Measurements from ENCODE around the gene GTF3C2. TPM values are rescaled to one million over a fixed set of nuclear protein-coding genes. Genes with fewer than 3 reads are reported as not detected.

The GTF3C2 gene
- total and polyA plus RNA-seq, 10 donors: 27.5 to 73.8 (median 61.2) TPM

GRCh38 chr2:27280826-27281225 lies 75.7 kb downstream of the GTF3C2 start:
- DNase-seq: no peak
- WGBS, 5 donors: 58 to 81% (median 70%) methylated on average over 3 of the region's 3 CpGs
- Histone ChIP-seq H3K27me3 (replicated peaks in 1 of 7) (peaks cover 0 to 19% (median 0%) of the 10 kb centered on the region in 7 donors), H3K36me3 (no peaks in the 10 kb centered on the region), H3K9me3 (no peaks in the 10 kb centered on the region), H3K4me3 (no peak overlapping the region), H3K4me1 (peaks cover 5 to 10% (median 8%) of the 10 kb centered on the region in 6 donors), H3K27ac (no peak overlapping the region)
- TF ChIP-seq CTCF (IDR thresholded peaks at IDR 0.05 in 8 of 11, conservative IDR thresholded peaks at IDR 0.05 in 3 of 11): no peak
- no peak for TF ChIP-seq POLR2A (IDR thresholded peaks at IDR 0.05)
- TF ChIP-seq POLR2AphosphoS5 (IDR thresholded peaks at IDR 0.05): no peak
- intact Hi-C loops (cut with DNase I; ENCODE audit: low total_unique reads): no loop called here

GRCh38 chr2:27278010-27278409 lies 78.6 kb downstream of the GTF3C2 start:
- 63 to 78% (median 73%) methylated on average over 1 of the region's 1 CpG for WGBS, 5 donors
- no peak for DNase-seq
- H3K27me3 ChIP-seq (replicated peaks in 1 of 7): peaks cover 0 to 18% (median 0%) of the 10 kb centered on the region in 7 donors
- H3K36me3 ChIP-seq: no peaks in the 10 kb centered on the region
- no peak overlapping the region for H3K27ac ChIP-seq
- TF ChIP-seq POLR2A (IDR thresholded peaks at IDR 0.05): no peak
- no peak for TF ChIP-seq POLR2AphosphoS5 (IDR thresholded peaks at IDR 0.05)
- TF ChIP-seq CTCF (IDR thresholded peaks at IDR 0.05 in 8 of 11, conservative IDR thresholded peaks at IDR 0.05 in 3 of 11): no peak
- H3K4me3 ChIP-seq: no peak overlapping the region
- peaks cover 5 to 10% (median 8%) of the 10 kb centered on the region in 6 donors for H3K4me1 ChIP-seq
- intact Hi-C loops (cut with DNase I; ENCODE audit: low total_unique reads): loop anchor here (5.0 to 10.0 kb wide), 2 partner anchors 181 to 313 kb away; no protein-coding TSS in a partner anchor
- no peaks in the 10 kb centered on the region for H3K9me3 ChIP-seq

Other genes starting within 250 kb of the GTF3C2 start
- under 1 TPM in 4 of 7 donors, not detected in 3; 0.27 to 0.82 (median 0.47) TPM for gene CGREF1, start 237.6 kb downstream of the GTF3C2 start, total RNA-seq
- under 1 TPM; 0.17 to 0.61 (median 0.42) TPM for gene CGREF1, start 237.6 kb downstream of the GTF3C2 start, polyA plus RNA-seq
- 1 to 10 TPM in 1 of 7 donors, under 1 TPM in 5, not detected in 1; 0.38 to 1.6 (median 0.58) TPM for gene ABHD1, start 232.9 kb downstream of the GTF3C2 start, total RNA-seq
- under 1 TPM; 0.42 to 0.80 (median 0.71) TPM for gene ABHD1, start 232.9 kb downstream of the GTF3C2 start, polyA plus RNA-seq
- gene PREB, start 222.1 kb downstream of the GTF3C2 start, total RNA-seq: 10 to 100 TPM; 43.9 to 75.0 (median 50.2) TPM
- gene PREB, start 222.1 kb downstream of the GTF3C2 start, polyA plus RNA-seq: 10 to 100 TPM; 42.8 to 56.0 (median 44.3) TPM
- gene PRR30, start 217.4 kb downstream of the GTF3C2 start, total RNA-seq: not detected
- gene PRR30, start 217.4 kb downstream of the GTF3C2 start, polyA plus RNA-seq: not detected
- gene TCF23, start 207.8 kb downstream of the GTF3C2 start, total RNA-seq: 10 to 100 TPM in 1 of 7 donors, 1 to 10 TPM in 6; 1.8 to 14.8 (median 3.2) TPM
- under 1 TPM; 0.27 to 0.93 (median 0.30) TPM for gene TCF23, start 207.8 kb downstream of the GTF3C2 start, polyA plus RNA-seq
- 100 to 1,000 TPM in 3 of 7 donors, 10 to 100 TPM in 4; 59.2 to 300 (median 92.8) TPM for gene ATRAID, start 144.7 kb downstream of the GTF3C2 start, total RNA-seq
- 100 to 1,000 TPM in 2 of 3 donors, 10 to 100 TPM in 1; 85.1 to 131 (median 116) TPM for gene ATRAID, start 144.7 kb downstream of the GTF3C2 start, polyA plus RNA-seq
- gene SLC5A6, start 144.5 kb downstream of the GTF3C2 start, total RNA-seq: 10 to 100 TPM; 19.4 to 33.3 (median 23.2) TPM
- gene SLC5A6, start 144.5 kb downstream of the GTF3C2 start, polyA plus RNA-seq: 10 to 100 TPM; 11.9 to 15.4 (median 15.3) TPM
- gene CAD, start 139.4 kb downstream of the GTF3C2 start, total RNA-seq: 10 to 100 TPM; 20.9 to 38.8 (median 30.3) TPM
- 10 to 100 TPM; 10.9 to 18.3 (median 14.2) TPM for gene CAD, start 139.4 kb downstream of the GTF3C2 start, polyA plus RNA-seq
- gene SLC30A3, start 93.7 kb downstream of the GTF3C2 start, total RNA-seq: under 1 TPM in 2 of 7 donors, not detected in 5; 0.32 to 0.34 TPM
- gene SLC30A3, start 93.7 kb downstream of the GTF3C2 start, polyA plus RNA-seq: under 1 TPM; 0.05 to 0.16 (median 0.07) TPM
- not detected for gene DNAJC5G, start 81.3 kb downstream of the GTF3C2 start, total RNA-seq
- not detected for gene DNAJC5G, start 81.3 kb downstream of the GTF3C2 start, polyA plus RNA-seq
- gene TRIM54, start 74.3 kb downstream of the GTF3C2 start, total RNA-seq: 1 to 10 TPM in 1 of 7 donors, under 1 TPM in 5, not detected in 1; 0.23 to 3.1 (median 0.48) TPM
- gene TRIM54, start 74.3 kb downstream of the GTF3C2 start, polyA plus RNA-seq: under 1 TPM; 0.22 to 0.77 (median 0.49) TPM
- gene UCN, start 48.3 kb downstream of the GTF3C2 start, total RNA-seq: 1 to 10 TPM; 1.9 to 3.9 (median 2.4) TPM
- gene UCN, start 48.3 kb downstream of the GTF3C2 start, polyA plus RNA-seq: 1 to 10 TPM; 2.5 to 4.4 (median 3.4) TPM
- 100 to 1,000 TPM in 1 of 7 donors, 10 to 100 TPM in 6; 58.0 to 101 (median 73.9) TPM for gene MPV17, start 33.7 kb downstream of the GTF3C2 start, total RNA-seq
- gene MPV17, start 33.7 kb downstream of the GTF3C2 start, polyA plus RNA-seq: 10 to 100 TPM; 78.8 to 83.1 (median 81.7) TPM
- gene EIF2B4, start 13.6 kb upstream of the GTF3C2 start, total RNA-seq: 10 to 100 TPM; 26.5 to 33.9 (median 30.3) TPM
- gene EIF2B4, start 13.6 kb upstream of the GTF3C2 start, polyA plus RNA-seq: 10 to 100 TPM; 33.4 to 58.1 (median 48.5) TPM
- 100 to 1,000 TPM; 102 to 140 (median 118) TPM for gene SNX17, start 13.9 kb upstream of the GTF3C2 start, total RNA-seq
- 100 to 1,000 TPM in 1 of 3 donors, 10 to 100 TPM in 2; 84.9 to 128 (median 86.5) TPM for gene SNX17, start 13.9 kb upstream of the GTF3C2 start, polyA plus RNA-seq
- 10 to 100 TPM; 13.6 to 20.2 (median 17.7) TPM for gene ZNF513, start 24.0 kb upstream of the GTF3C2 start, total RNA-seq
- gene ZNF513, start 24.0 kb upstream of the GTF3C2 start, polyA plus RNA-seq: 10 to 100 TPM; 14.2 to 29.0 (median 26.7) TPM
- 10 to 100 TPM; 44.9 to 59.3 (median 49.9) TPM for gene PPM1G, start 52.8 kb upstream of the GTF3C2 start, total RNA-seq
- 10 to 100 TPM; 36.0 to 51.2 (median 45.0) TPM for gene PPM1G, start 52.8 kb upstream of the GTF3C2 start, polyA plus RNA-seq
- 10 to 100 TPM; 57.8 to 82.0 (median 68.2) TPM for gene NRBP1, start 71.9 kb upstream of the GTF3C2 start, total RNA-seq
- 10 to 100 TPM; 41.8 to 52.9 (median 42.5) TPM for gene NRBP1, start 71.9 kb upstream of the GTF3C2 start, polyA plus RNA-seq
- gene KRTCAP3, start 85.6 kb upstream of the GTF3C2 start, total RNA-seq: 1 to 10 TPM in 6 of 7 donors, not detected in 1; 2.2 to 5.4 (median 3.3) TPM
- 1 to 10 TPM; 2.5 to 5.7 (median 4.5) TPM for gene KRTCAP3, start 85.6 kb upstream of the GTF3C2 start, polyA plus RNA-seq
- 10 to 100 TPM; 25.1 to 44.3 (median 34.5) TPM for gene IFT172, start 133.0 kb upstream of the GTF3C2 start, total RNA-seq
- gene IFT172, start 133.0 kb upstream of the GTF3C2 start, polyA plus RNA-seq: 10 to 100 TPM; 14.4 to 48.4 (median 36.1) TPM
- gene FNDC4, start 138.4 kb upstream of the GTF3C2 start, total RNA-seq: 10 to 100 TPM in 2 of 7 donors, 1 to 10 TPM in 5; 2.6 to 10.9 (median 8.1) TPM
- 1 to 10 TPM; 3.3 to 7.9 (median 4.2) TPM for gene FNDC4, start 138.4 kb upstream of the GTF3C2 start, polyA plus RNA-seq
- 1 to 10 TPM in 6 of 7 donors, under 1 TPM in 1; 0.33 to 6.7 (median 3.3) TPM for gene GCKR, start 140.1 kb upstream of the GTF3C2 start, total RNA-seq
- 1 to 10 TPM in 2 of 3 donors, under 1 TPM in 1; 0.59 to 3.4 (median 3.3) TPM for gene GCKR, start 140.1 kb upstream of the GTF3C2 start, polyA plus RNA-seq
- gene ZNF512, start 226.3 kb upstream of the GTF3C2 start, total RNA-seq: 10 to 100 TPM; 31.6 to 61.8 (median 38.4) TPM
- gene ZNF512, start 226.3 kb upstream of the GTF3C2 start, polyA plus RNA-seq: 10 to 100 TPM; 16.7 to 17.5 (median 17.2) TPM

All from spleen (tissue), 11 donors.